ENCODE data around the gene RHOD.

The RHOD gene

DNA sequence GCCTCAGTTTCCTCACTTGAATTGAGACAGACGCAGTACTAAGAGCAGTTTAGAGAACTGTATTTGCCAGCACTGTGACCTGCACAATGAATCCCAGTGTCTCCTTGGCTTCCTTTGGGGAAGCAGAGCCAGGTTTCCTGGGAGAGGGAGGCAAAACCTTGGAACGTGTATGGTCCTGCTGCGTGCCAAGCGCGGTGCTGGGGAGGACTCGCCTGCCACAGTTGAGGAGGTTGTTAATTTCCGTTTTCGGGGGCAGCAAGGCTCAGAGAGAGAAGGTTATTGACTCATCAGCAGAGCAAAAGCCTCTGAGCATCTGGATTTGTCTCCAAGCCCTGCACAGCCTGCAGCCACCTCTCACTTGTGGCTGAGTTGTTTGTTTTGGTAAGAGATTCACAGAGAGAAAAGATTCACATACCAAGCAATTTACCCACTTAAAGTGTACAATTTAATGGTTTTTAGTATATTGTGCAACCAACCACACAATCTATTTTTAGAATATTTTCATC is 22.9 kb upstream of the RHOD start:
- H4K20me1 ChIP-seq (ENCODE audit: low read depth, low read length): no peaks in the 10 kb centered on the region
- H3K9me2 ChIP-seq (replicated peaks; ENCODE audit: insufficient read depth, low read length): no peaks in the 10 kb centered on the region
- TF ChIP-seq EZH2phosphoT487 (conservative IDR thresholded peaks at IDR 0.05; ENCODE audit: low read length): no peak
- TF ChIP-seq, protein P1, sequence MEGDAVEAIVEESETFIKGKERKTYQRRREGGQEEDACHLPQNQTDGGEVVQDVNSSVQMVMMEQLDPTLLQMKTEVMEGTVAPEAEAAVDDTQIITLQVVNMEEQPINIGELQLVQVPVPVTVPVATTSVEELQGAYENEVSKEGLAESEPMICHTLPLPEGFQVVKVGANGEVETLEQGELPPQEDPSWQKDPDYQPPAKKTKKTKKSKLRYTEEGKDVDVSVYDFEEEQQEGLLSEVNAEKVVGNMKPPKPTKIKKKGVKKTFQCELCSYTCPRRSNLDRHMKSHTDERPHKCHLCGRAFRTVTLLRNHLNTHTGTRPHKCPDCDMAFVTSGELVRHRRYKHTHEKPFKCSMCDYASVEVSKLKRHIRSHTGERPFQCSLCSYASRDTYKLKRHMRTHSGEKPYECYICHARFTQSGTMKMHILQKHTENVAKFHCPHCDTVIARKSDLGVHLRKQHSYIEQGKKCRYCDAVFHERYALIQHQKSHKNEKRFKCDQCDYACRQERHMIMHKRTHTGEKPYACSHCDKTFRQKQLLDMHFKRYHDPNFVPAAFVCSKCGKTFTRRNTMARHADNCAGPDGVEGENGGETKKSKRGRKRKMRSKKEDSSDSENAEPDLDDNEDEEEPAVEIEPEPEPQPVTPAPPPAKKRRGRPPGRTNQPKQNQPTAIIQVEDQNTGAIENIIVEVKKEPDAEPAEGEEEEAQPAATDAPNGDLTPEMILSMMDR (IDR thresholded peaks at IDR 0.05; ENCODE audit: insufficient read depth, low read length, poor library complexity, severe bottlenecking): no peak
- no peaks in the 10 kb centered on the region for H3K36me3 ChIP-seq (ENCODE audit: low read length)
- no peaks in the 10 kb centered on the region for H3K79me2 ChIP-seq (ENCODE audit: insufficient read depth, low read length)
- no peak overlapping the region for H2AFZ ChIP-seq (ENCODE audit: low read depth, low read length, severe bottlenecking)
- H3K27me3 ChIP-seq (ENCODE audit: low read length): no peaks in the 10 kb centered on the region
- no peaks in the 10 kb centered on the region for H3F3A ChIP-seq (ENCODE audit: insufficient read depth)
- H3K27ac ChIP-seq (ENCODE audit: low read depth, low read length): no peak overlapping the region
- H3K4me3 ChIP-seq (ENCODE audit: insufficient read depth, low read length, poor library complexity, severe bottlenecking): no peak overlapping the region
- H3K9ac ChIP-seq (ENCODE audit: low read length): no peak overlapping the region
- no peaks in the 10 kb centered on the region for H3K9me3 ChIP-seq (ENCODE audit: insufficient read depth, low read length)
- no peak overlapping the region for H3K4me2 ChIP-seq (ENCODE audit: low read depth, low read length, poor library complexity, severe bottlenecking)

DNA sequence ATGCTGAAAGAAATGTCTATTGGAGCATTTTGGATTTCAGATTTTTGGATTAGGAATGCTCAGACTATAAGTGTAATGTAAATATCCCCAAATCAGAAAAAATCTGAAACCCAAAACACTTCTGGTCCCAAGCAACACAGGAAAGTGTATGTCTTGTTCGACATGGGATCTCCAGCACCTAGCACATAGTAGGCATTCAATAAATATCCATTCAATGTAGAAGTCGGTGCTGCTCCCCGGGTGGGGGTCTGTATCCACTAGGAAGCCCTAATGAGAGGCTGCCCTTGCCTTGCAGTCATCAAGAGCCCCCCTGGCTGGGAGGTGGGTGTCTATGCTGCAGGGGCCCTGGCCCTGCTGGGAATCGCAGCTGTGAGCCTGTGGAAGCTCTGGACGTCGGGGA is 22.3 kb upstream of the RHOD start:
- H3K9me3 ChIP-seq (ENCODE audit: insufficient read depth, low read length): no peaks in the 10 kb centered on the region
- no peak overlapping the region for H3K9ac ChIP-seq (ENCODE audit: low read length)
- H3K36me3 ChIP-seq (ENCODE audit: low read length): no peaks in the 10 kb centered on the region
- H3K27ac ChIP-seq (ENCODE audit: low read depth, low read length): no peak overlapping the region
- no peak overlapping the region for H3K4me3 ChIP-seq (ENCODE audit: insufficient read depth, low read length, poor library complexity, severe bottlenecking)
- H3K79me2 ChIP-seq (ENCODE audit: insufficient read depth, low read length): no peaks in the 10 kb centered on the region
- no peak overlapping the region for H3K4me2 ChIP-seq (ENCODE audit: low read depth, low read length, poor library complexity, severe bottlenecking)
- no peaks in the 10 kb centered on the region for H3K9me2 ChIP-seq (replicated peaks; ENCODE audit: insufficient read depth, low read length)
- no peak overlapping the region for H2AFZ ChIP-seq (ENCODE audit: low read depth, low read length, severe bottlenecking)
- H4K20me1 ChIP-seq (ENCODE audit: low read depth, low read length): no peaks in the 10 kb centered on the region
- H3F3A ChIP-seq (ENCODE audit: insufficient read depth): no peaks in the 10 kb centered on the region
- TF ChIP-seq EZH2phosphoT487 (conservative IDR thresholded peaks at IDR 0.05; ENCODE audit: low read length): 0 out of 2 replicates have a peak, but pooled peaks have one; percentile 68
- TF ChIP-seq, protein P1 (IDR thresholded peaks at IDR 0.05; ENCODE audit: insufficient read depth, low read length, poor library complexity, severe bottlenecking): no peak
- no peaks in the 10 kb centered on the region for H3K27me3 ChIP-seq (ENCODE audit: low read length)

DNA sequence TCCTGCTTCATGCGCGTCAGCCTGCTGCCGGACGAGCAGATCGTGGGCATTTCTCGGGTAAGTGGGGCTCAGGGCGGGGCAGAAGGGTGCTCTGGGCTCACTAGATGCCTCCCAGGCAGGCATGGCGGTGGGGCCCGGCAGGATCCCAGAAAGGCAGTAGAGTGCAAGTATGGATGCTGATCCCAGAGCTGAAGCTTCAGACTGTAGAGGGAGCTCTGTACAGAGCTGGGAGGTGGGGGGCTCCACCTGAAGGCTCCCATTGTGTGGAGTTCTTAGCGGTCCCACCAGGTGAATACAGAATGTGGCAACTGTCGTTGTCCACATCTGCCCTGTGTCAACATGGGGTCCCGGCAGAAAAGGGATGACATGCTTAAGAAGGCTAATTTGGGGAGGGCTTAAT is 16.5 kb upstream of the RHOD start:
- Histone ChIP-seq H3K27me3 (ENCODE audit: low read length) (no peaks in the 10 kb centered on the region), H3K4me3 (ENCODE audit: insufficient read depth, low read length, poor library complexity, severe bottlenecking) (no peak overlapping the region), H3K79me2 (ENCODE audit: insufficient read depth, low read length) (no peaks in the 10 kb centered on the region), H3K9me3 (ENCODE audit: insufficient read depth, low read length) (no peaks in the 10 kb centered on the region), H4K20me1 (ENCODE audit: low read depth, low read length) (no peaks in the 10 kb centered on the region), H3K9me2 (replicated peaks; ENCODE audit: insufficient read depth, low read length) (no peaks in the 10 kb centered on the region), H3K4me2 (ENCODE audit: low read depth, low read length, poor library complexity, severe bottlenecking) (no peak overlapping the region), H3K27ac (ENCODE audit: low read depth, low read length) (no peak overlapping the region), H3K36me3 (ENCODE audit: low read length) (no peaks in the 10 kb centered on the region), H3F3A (ENCODE audit: insufficient read depth) (no peaks in the 10 kb centered on the region), H2AFZ (ENCODE audit: low read depth, low read length, severe bottlenecking) (no peak overlapping the region), H3K9ac (ENCODE audit: low read length) (no peak overlapping the region)
- TF ChIP-seq EZH2phosphoT487 (conservative IDR thresholded peaks at IDR 0.05; ENCODE audit: low read length): no peak
- TF ChIP-seq, protein P1 (IDR thresholded peaks at IDR 0.05; ENCODE audit: insufficient read depth, low read length, poor library complexity, severe bottlenecking): no peak

Data from SU-DHL-6 (cell line).